Fibroblast of mammary gland (primary cell): ENCODE data around the gene C17orf67.

Experiments used
- DNase-seq: peaks from one replicate; pipeline ENCODE4 v3.0.0-alpha.2; 2010; ENCODE audit warnings: low read depth
- H3K4me3 ChIP-seq: 2 replicates; pipeline ENCODE4 v1.5.1; 2011; ENCODE audit warnings: low read depth, mild to moderate bottlenecking, low read length, moderate library complexity; ENCODE audit not compliant: control insufficient read depth
- TF ChIP-seq, protein P1 (sequence below): conservative IDR thresholded peaks from 2 replicates; pipeline ENCODE4 v1.5.1; 2011; ENCODE audit warnings: low read depth, low read length, inconsistent platforms; ENCODE audit not compliant: control insufficient read depth, insufficient read depth

C17orf67 gene

DNA sequence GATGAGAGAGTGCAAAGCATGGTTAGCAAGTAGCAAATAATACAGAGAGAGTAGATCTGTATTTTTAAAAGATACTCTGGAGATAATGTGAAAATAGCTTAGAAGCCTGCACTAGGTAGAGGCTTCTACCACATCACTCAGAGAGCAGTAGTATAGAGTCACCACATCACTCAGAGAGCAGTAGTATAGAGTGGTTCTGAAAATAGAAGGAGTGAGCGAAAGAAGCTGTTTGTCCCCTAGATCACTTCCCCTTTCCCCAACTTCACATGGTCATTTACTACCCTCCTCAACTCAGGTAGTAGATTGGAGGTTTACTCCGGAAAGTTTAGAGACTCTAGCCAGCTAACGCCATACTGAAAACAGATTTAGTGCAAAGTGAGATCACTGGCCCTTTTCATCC is 17.3 kb upstream of the C17orf67 start:
- no peak overlapping the region for H3K4me3 ChIP-seq
- DNase-seq, result no peak
- TF ChIP-seq, protein P1, sequence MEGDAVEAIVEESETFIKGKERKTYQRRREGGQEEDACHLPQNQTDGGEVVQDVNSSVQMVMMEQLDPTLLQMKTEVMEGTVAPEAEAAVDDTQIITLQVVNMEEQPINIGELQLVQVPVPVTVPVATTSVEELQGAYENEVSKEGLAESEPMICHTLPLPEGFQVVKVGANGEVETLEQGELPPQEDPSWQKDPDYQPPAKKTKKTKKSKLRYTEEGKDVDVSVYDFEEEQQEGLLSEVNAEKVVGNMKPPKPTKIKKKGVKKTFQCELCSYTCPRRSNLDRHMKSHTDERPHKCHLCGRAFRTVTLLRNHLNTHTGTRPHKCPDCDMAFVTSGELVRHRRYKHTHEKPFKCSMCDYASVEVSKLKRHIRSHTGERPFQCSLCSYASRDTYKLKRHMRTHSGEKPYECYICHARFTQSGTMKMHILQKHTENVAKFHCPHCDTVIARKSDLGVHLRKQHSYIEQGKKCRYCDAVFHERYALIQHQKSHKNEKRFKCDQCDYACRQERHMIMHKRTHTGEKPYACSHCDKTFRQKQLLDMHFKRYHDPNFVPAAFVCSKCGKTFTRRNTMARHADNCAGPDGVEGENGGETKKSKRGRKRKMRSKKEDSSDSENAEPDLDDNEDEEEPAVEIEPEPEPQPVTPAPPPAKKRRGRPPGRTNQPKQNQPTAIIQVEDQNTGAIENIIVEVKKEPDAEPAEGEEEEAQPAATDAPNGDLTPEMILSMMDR, result no peak

DNA sequence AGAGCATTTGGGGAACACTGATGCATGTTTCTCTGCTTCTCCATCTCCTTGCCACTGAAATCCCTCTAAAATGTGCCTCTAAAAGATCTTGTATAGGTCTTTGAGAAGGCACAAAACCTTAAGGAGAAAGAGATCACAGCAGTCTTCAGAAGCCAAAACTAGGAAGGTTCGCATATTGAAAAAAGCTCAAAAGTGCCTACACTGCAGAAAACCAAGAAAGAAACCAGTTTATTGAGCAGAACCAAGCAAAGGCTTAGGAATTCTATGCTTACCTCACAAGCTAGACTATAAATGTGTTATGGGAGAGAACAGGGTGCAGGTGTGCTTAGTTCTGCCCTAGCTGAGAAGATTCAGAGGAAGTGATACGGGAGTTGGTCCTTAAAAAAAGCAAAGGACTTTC is 16.9 kb upstream of the C17orf67 start:
- no peak overlapping the region for H3K4me3 ChIP-seq
- no peak for DNase-seq
- TF ChIP-seq, protein P1, result no peak

DNA sequence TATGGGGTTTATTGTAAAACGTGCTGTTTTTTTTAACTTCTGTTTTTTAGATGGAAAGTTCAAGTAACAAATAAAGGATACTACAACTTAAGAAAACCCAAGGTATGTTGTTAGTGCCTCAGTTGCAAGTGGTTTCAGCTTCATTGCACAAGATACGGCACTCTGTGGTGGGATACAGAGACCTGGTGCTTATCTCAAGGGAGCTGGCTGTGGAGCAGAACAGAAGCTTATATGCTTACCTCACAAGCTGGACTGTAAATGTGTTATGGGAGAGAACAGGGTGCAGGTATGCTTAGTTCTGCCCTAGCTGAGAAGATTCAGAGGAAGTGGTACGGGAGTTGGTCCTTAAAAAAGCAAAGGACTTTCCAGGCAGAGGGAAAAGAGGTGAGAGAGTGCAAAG is 15.4 kb upstream of the C17orf67 start:
- no peak for DNase-seq
- H3K4me3 ChIP-seq, result no peak overlapping the region
- TF ChIP-seq, protein P1, result no peak

- DNase-seq, result no peak
- TF ChIP-seq, protein P1, result no peak
- H3K4me3 ChIP-seq, result no peak overlapping the region
Observed at GRCh38 chr17:56847106-56847505, 13.4 kb upstream of the C17orf67 start.

DNA sequence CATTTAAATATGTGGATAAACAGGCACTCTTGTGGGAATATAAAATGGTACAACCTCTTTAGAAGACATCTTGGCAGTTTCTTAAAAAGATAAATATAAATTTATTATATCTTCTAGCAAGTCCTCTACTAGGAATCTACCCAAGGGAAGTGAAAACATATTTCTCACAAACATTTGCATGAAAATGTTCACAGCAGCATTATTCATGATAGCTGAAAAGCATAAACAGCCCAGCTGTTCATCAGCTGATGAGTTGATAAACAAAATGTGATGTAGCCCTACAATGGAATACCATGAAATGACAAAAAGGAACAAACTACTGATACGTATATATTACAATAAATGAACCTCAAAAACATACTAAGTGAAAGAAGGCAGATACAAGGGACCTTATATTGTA is 12.2 kb upstream of the C17orf67 start:
- H3K4me3 ChIP-seq, result no peak overlapping the region
- no peak for DNase-seq
- TF ChIP-seq, protein P1, result no peak

GRCh38 chr17:56842577-56842976 is 8.9 kb upstream of the C17orf67 start:
- H3K4me3 ChIP-seq, result no peak overlapping the region
- TF ChIP-seq, protein P1, result no peak
- DNase-seq, result no peak

DNA sequence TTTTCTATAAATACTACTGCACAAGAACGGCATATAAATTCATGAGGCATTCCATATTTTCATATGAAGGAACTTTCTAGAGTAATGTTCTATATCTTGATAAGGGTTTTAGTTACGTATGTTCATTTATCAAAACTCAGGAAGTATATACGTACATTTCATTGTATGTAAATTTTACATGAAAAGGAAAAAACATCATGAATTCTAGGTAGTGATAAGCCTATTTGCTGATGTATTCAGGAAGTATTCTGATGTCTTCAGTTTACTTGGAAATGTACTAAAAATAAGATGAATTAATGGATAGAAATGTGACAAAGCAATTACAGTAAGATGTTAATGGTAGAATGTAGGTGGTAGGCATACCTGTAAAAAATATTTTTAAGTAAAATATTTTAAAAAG is 5.0 kb upstream of the C17orf67 start:
- H3K4me3 ChIP-seq, result no peak overlapping the region
- no peak for DNase-seq
- TF ChIP-seq, protein P1, result no peak
